SJCRH30 (cell line): ENCODE measurements around the gene MOCOS. TPM values are rescaled to one million over a fixed set of nuclear protein-coding genes. Genes with fewer than 3 reads are reported as not detected.
"Not testable (repeated sequence)": the region's sequence is repeated elsewhere in the genome, so short reads cannot be mapped to it uniquely, and the experiment has no call there.

Source experiments
- DNase-seq, 2 experiments: peaks; one replicate each; pipeline ENCODE4 v3.0.0-alpha.2; 2015 to 2020
- H3K27ac ChIP-seq: fragments of 250-450 bp; sonication (Bioruptor Pico); 2 replicates; pipeline ENCODE4 v1.5.1; 2020; ENCODE audit warnings: mild to moderate bottlenecking, moderate library complexity
- H3K27me3 ChIP-seq: fragments of 250-450 bp; sonication (Bioruptor Pico); 2 replicates; pipeline ENCODE4 v1.5.1; 2020; ENCODE audit warnings: mild to moderate bottlenecking, moderate library complexity
- H3K36me3 ChIP-seq: fragments of 250-450 bp; sonication (Bioruptor Pico); 2 replicates; pipeline ENCODE4 v1.5.1; 2020; ENCODE audit warnings: mild to moderate bottlenecking, moderate library complexity
- H3K4me1 ChIP-seq: fragments of 250-450 bp; sonication (Bioruptor Pico); 2 replicates; pipeline ENCODE4 v1.5.1; 2020; ENCODE audit warnings: mild to moderate bottlenecking, moderate library complexity
- H3K4me3 ChIP-seq: fragments of 250-450 bp; sonication (Bioruptor Pico); 2 replicates; pipeline ENCODE4 v1.5.1; 2020; ENCODE audit warnings: mild to moderate bottlenecking, moderate library complexity
- H3K9me3 ChIP-seq: fragments of 250-450 bp; sonication (Bioruptor Pico); replicated peaks from 2 replicates; pipeline ENCODE4 v1.5.1; 2020; ENCODE audit warnings: mild to moderate bottlenecking, moderate library complexity
- total RNA-seq: library from RNA; depleted of rRNA; stranded (reverse); fragments of >200 nt; shearing (Covaris generic); gene quantifications from 2 replicates; pipeline ENCODE4 v1.2.3, GENCODE V29; 2014

MOCOS gene
- total RNA-seq, 1 experiment from 2014 or later, result not detected

- Histone ChIP-seq H3K4me1 (no peaks in the 10 kb centered on the region), H3K36me3 (peaks cover 19% of the 10 kb centered on the region), H3K4me3 (no peak overlapping the region), H3K9me3 (no peaks in the 10 kb centered on the region), H3K27me3 (no peaks in the 10 kb centered on the region), H3K27ac (no peak overlapping the region)
- DNase-seq, result no peak
Observed at GRCh38 chr18:36167692-36168218, 19.5 kb upstream of the MOCOS start.

DNA sequence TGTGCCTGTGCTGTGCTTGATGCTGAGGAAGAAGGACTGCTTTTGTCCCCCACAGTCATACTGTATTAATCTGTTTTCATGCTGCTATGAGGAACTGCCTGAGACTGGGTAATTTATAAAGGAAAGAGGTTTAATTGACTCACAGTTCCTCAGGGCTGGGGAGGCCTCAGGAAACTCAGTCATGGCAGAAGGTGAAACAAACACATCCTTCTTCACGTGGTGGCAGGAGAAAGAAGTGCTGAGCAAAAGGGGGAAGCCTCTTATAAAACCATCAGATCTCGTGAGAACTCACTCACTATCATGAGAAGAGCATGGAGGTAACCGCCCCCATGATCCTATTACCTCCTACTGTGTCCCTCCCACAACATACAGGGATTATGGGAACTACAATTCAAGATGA, 19.0 kb upstream of the MOCOS start:
- peaks cover 22% of the 10 kb centered on the region for H3K36me3 ChIP-seq
- not testable (repeated sequence) for H3K27me3 ChIP-seq, H3K9me3 ChIP-seq, DNase-seq, H3K4me1 ChIP-seq, H3K27ac ChIP-seq, H3K4me3 ChIP-seq

DNA sequence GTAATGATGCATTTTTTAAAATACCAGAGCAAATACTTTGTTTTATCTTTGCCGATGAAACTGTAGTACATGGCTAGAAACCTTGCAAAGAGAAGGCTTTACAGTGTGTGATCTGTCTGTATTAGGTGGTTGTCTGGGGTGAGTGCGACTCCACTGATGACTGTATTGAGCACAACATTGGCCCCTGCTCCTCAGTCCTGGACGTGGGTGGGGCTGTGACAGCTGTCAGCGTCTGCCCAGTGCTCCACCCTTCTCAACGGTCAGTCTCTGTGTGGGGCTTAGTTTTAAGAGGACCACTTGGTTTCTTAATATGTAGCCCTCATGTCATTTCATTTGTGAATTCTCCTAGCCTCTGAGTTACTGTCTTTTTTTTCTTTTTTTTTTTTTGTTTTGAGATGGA, 17.4 kb upstream of the MOCOS start:
- no peaks in the 10 kb centered on the region for H3K27me3 ChIP-seq
- no peak overlapping the region for H3K4me3 ChIP-seq
- no peak for DNase-seq
- H3K36me3 ChIP-seq, result peaks cover 22% of the 10 kb centered on the region; the same call in 1 of the 2 replicates
- no peak overlapping the region for H3K27ac ChIP-seq
- no peaks in the 10 kb centered on the region for H3K9me3 ChIP-seq
- no peaks in the 10 kb centered on the region for H3K4me1 ChIP-seq

- H3K36me3 ChIP-seq, result 0 out of 2 replicates have a peak, but pooled peaks cover 11% of the 10 kb centered on the region
- H3K9me3 ChIP-seq, result no peaks in the 10 kb centered on the region
- H3K27ac ChIP-seq, result no peak overlapping the region
- no peak overlapping the region for H3K4me3 ChIP-seq
- H3K4me1 ChIP-seq, result no peaks in the 10 kb centered on the region
- no peak for DNase-seq
- no peaks in the 10 kb centered on the region for H3K27me3 ChIP-seq
Observed at GRCh38 chr18:36175481-36175880, 11.8 kb upstream of the MOCOS start.

GRCh38 chr18:36176177-36176584, 11.1 kb upstream of the MOCOS start:
- DNase-seq, result no peak
- H3K36me3 ChIP-seq, result 0 out of 2 replicates have a peak, but pooled peaks cover 8% of the 10 kb centered on the region
- H3K4me3 ChIP-seq, result no peak overlapping the region
- no peak overlapping the region for H3K27ac ChIP-seq
- no peaks in the 10 kb centered on the region for H3K4me1 ChIP-seq
- no peaks in the 10 kb centered on the region for H3K9me3 ChIP-seq
- no peaks in the 10 kb centered on the region for H3K27me3 ChIP-seq

GRCh38 chr18:36176711-36177110, 10.6 kb upstream of the MOCOS start:
- no peaks in the 10 kb centered on the region for H3K27me3 ChIP-seq
- no peak overlapping the region for H3K27ac ChIP-seq
- no peak overlapping the region for H3K4me3 ChIP-seq
- DNase-seq, result no peak
- H3K36me3 ChIP-seq, result 0 out of 2 replicates have a peak, but pooled peaks cover 8% of the 10 kb centered on the region
- no peaks in the 10 kb centered on the region for H3K9me3 ChIP-seq
- no peaks in the 10 kb centered on the region for H3K4me1 ChIP-seq

- Histone ChIP-seq H3K27ac (no peak overlapping the region), H3K4me1 (no peaks in the 10 kb centered on the region), H3K9me3 (no peaks in the 10 kb centered on the region), H3K36me3 (0 out of 2 replicates have a peak, but pooled peaks cover 6% of the 10 kb centered on the region), H3K4me3 (no peak overlapping the region), H3K27me3 (no peaks in the 10 kb centered on the region)
- no peak for DNase-seq
Observed at GRCh38 chr18:36177913-36178312, 9.4 kb upstream of the MOCOS start.

DNA sequence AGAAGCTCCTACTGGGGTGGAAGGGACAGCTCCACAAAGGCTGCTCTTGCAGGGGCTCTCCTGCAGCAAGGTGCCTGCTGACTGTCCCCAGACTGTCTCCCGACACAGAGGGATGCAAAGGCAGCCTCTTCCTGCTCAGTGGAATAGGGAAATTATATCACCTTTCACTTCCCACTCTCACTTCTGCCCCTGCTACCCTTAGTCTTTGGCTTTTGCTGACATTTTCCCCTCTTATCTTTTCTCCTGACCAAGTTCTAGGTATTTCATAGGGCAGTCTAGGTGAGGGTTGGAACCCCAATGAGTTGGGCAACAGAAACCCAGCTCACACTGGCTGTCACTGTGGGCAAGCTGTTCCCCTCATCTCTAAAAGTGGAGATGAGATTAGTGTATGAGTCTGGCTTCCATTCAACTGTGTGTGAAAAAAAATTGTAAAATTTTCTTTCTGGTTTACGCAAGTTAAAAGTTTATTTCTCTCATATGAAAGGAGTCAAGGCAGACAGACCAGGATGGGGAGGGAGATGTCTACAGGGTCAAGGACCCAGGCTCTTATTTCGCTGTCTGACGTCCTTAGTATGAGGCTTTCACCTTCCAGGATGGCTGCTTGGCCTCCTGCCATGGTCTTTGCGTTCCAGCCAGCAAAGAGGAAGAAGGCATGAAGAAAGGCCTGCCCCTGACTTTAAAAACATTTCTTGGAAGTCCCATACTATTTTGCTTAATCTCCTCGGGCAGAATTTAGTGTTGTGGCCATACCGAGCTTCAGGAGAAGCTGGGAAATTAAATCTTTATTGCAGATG, 7.5 kb upstream of the MOCOS start:
- Histone ChIP-seq H3K9me3 (no peaks in the 10 kb centered on the region), H3K27me3 (no peaks in the 10 kb centered on the region), H3K36me3 (no peaks in the 10 kb centered on the region), H3K4me3 (no peak overlapping the region), H3K27ac (no peak overlapping the region), H3K4me1 (no peaks in the 10 kb centered on the region)
- DNase-seq, result no peak

DNA sequence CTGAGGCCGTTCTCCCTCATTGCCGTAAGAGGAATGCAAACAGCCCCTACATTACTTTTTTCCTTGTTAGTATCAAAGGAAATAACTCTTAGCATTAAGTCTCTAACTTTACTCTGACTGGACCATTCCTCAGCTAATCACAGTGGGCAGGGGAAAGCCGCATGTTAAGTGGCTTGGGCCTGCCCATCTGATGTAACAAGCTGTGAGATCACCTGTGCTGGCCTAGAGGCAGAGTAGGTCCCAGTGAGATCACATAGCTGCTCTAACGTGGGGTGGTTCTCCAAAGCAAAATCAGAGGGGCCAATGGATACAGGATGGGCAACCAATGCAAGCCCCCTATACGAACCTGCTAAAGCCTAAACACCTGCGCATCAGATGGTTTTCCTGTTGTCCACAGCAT, 5.9 kb upstream of the MOCOS start:
- H3K4me1 ChIP-seq, result no peaks in the 10 kb centered on the region
- H3K27ac ChIP-seq, result no peak overlapping the region
- H3K4me3 ChIP-seq, result no peak overlapping the region
- DNase-seq, result no peak
- no peaks in the 10 kb centered on the region for H3K27me3 ChIP-seq
- H3K9me3 ChIP-seq, result no peaks in the 10 kb centered on the region
- H3K36me3 ChIP-seq, result no peaks in the 10 kb centered on the region

- Histone ChIP-seq H3K4me3 (no peak overlapping the region), H3K27ac (no peak overlapping the region), H3K27me3 (no peaks in the 10 kb centered on the region), H3K9me3 (no peaks in the 10 kb centered on the region), H3K36me3 (no peaks in the 10 kb centered on the region), H3K4me1 (no peaks in the 10 kb centered on the region)
- DNase-seq, result no peak
Observed at GRCh38 chr18:36181898-36182506, 5.3 kb upstream of the MOCOS start.

GRCh38 chr18:36183033-36183432, 4.3 kb upstream of the MOCOS start:
- Histone ChIP-seq H3K4me1 (no peaks in the 10 kb centered on the region), H3K4me3 (no peak overlapping the region), H3K36me3 (no peaks in the 10 kb centered on the region), H3K9me3 (no peaks in the 10 kb centered on the region), H3K27me3 (no peaks in the 10 kb centered on the region), H3K27ac (no peak overlapping the region)
- DNase-seq, result no peak

- no peaks in the 10 kb centered on the region for H3K4me1 ChIP-seq
- no peaks in the 10 kb centered on the region for H3K9me3 ChIP-seq
- H3K4me3 ChIP-seq, result no peak overlapping the region
- no peak for DNase-seq
- H3K27me3 ChIP-seq, result no peaks in the 10 kb centered on the region
- no peaks in the 10 kb centered on the region for H3K36me3 ChIP-seq
- no peak overlapping the region for H3K27ac ChIP-seq
Observed at GRCh38 chr18:36183987-36184386, 3.3 kb upstream of the MOCOS start.

- Histone ChIP-seq H3K27ac (no peak overlapping the region), H3K4me3 (no peak overlapping the region), H3K9me3 (no peaks in the 10 kb centered on the region), H3K36me3 (no peaks in the 10 kb centered on the region), H3K4me1 (no peaks in the 10 kb centered on the region), H3K27me3 (no peaks in the 10 kb centered on the region)
- DNase-seq, result no peak
Observed at GRCh38 chr18:36185157-36185556, 2.1 kb upstream of the MOCOS start.

DNA sequence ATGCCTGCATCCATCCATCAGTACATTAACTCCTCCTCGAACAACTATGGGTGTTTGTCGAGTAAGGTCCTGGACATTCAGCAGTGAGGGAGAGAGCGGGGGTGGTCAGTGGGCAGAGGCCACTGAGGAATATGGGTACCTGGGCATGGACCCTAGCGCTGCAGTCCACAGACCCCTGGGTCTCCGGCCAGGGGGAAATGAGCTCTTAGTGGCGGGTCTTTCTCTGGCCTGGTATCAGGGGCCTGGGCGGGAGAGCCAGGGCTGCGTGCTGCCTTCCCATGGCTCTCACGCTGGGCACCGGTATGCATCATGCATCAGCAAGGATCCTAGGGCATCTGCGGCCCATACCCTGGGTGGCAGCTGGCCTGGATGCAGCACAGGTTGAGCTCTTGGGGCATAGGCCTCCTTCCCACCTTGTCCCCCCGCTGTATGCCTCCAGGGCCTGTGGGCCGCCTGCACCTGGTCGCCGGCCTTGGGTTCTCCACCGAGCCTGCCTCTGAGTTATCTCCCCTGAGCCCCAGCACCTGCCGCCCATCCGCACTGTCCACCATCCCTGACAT, 1.3 kb upstream of the MOCOS start:
- H3K27me3 ChIP-seq, result no peaks in the 10 kb centered on the region
- no peaks in the 10 kb centered on the region for H3K4me1 ChIP-seq
- no peak overlapping the region for H3K27ac ChIP-seq
- no peaks in the 10 kb centered on the region for H3K36me3 ChIP-seq
- DNase-seq, result no peak
- H3K4me3 ChIP-seq, result no peak overlapping the region
- H3K9me3 ChIP-seq, result no peaks in the 10 kb centered on the region

- DNase-seq, result no peak
Observed at GRCh38 chr18:36186461-36187192, 670 bp upstream of the MOCOS start.

More at GRCh38 chr18:36186461-36187192, 670 bp upstream of the MOCOS start:
- Histone ChIP-seq H3K9me3 (no peaks in the 10 kb centered on the region), H3K4me3 (peak overlapping the region; percentile 46), H3K27me3 (no peaks in the 10 kb centered on the region), H3K36me3 (no peaks in the 10 kb centered on the region), H3K4me1 (no peaks in the 10 kb centered on the region), H3K27ac (no peak overlapping the region)
